ENCODE measurements around the gene FAM168A. TPM values are rescaled to one million over a fixed set of nuclear protein-coding genes. Genes with fewer than 3 reads are reported as not detected.

Gene FAM168A
- polyA plus RNA-seq, 1 donor (not counting 4 experiments of a cell fraction or from before 2014, with no cell fraction given): 11.8 TPM

GRCh38 chr11:73402834-73403185 lies 195.1 kb downstream of the FAM168A start:
- Histone ChIP-seq H3K27ac (ENCODE audit: control insufficient read depth, insufficient read depth, low read length) (no peak overlapping the region), H3K4me2 (ENCODE audit: control insufficient read depth, extremely low read depth, insufficient read depth, low read depth, low read length) (no peak overlapping the region), H3K27me3 (ENCODE audit: control insufficient read depth, extremely low read depth, insufficient read depth, low read length) (no peaks in the 10 kb centered on the region), H3K79me2 (ENCODE audit: control insufficient read depth, insufficient read depth, low read length) (no peaks in the 10 kb centered on the region), H3K4me1 (ENCODE audit: control insufficient read depth, extremely low read depth, insufficient read depth, low read length) (no peaks in the 10 kb centered on the region), H3K9me1 (ENCODE audit: control insufficient read depth, extremely low read depth, insufficient read depth, low read length) (no peaks in the 10 kb centered on the region), H3K36me3 (ENCODE audit: control insufficient read depth in 2 of 2, extremely low read depth in 1 of 2, insufficient read depth in 2 of 2, low read length in 2 of 2) (peaks cover 8 to 18% of the 10 kb centered on the region in 2 experiments), H3K9me3 (ENCODE audit: control insufficient read depth, low read depth, low read length) (no peaks in the 10 kb centered on the region), H2AFZ (ENCODE audit: control insufficient read depth, low read length) (no peak overlapping the region), H3K4me3 (ENCODE audit: control insufficient read depth in 2 of 3, extremely low read depth in 1 of 3, insufficient read depth in 2 of 3, low read depth in 1 of 3, low read length in 3 of 3) (no peak overlapping the region), H3K9ac (ENCODE audit: control insufficient read depth, extremely low read depth, insufficient read depth, low read length) (no peak overlapping the region), H4K20me1 (ENCODE audit: control insufficient read depth, extremely low read depth, insufficient read depth, low read length) (no peaks in the 10 kb centered on the region)
- TF ChIP-seq EZH2 (IDR thresholded peaks at IDR 0.05; ENCODE audit: low read length): no peak
- TF ChIP-seq, protein P1, sequence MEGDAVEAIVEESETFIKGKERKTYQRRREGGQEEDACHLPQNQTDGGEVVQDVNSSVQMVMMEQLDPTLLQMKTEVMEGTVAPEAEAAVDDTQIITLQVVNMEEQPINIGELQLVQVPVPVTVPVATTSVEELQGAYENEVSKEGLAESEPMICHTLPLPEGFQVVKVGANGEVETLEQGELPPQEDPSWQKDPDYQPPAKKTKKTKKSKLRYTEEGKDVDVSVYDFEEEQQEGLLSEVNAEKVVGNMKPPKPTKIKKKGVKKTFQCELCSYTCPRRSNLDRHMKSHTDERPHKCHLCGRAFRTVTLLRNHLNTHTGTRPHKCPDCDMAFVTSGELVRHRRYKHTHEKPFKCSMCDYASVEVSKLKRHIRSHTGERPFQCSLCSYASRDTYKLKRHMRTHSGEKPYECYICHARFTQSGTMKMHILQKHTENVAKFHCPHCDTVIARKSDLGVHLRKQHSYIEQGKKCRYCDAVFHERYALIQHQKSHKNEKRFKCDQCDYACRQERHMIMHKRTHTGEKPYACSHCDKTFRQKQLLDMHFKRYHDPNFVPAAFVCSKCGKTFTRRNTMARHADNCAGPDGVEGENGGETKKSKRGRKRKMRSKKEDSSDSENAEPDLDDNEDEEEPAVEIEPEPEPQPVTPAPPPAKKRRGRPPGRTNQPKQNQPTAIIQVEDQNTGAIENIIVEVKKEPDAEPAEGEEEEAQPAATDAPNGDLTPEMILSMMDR (optimal IDR thresholded peaks at IDR 0.05 in 1 of 3, IDR thresholded peaks at IDR 0.05 in 1 of 3, conservative IDR thresholded peaks at IDR 0.05 in 1 of 3; ENCODE audit: extremely low read depth in 1 of 3, insufficient read depth in 2 of 3, low read length in 3 of 3): peak; percentile 14 to 39 (median 23)
- FAIRE-seq (no peak), DNase-seq (ENCODE audit: low read depth, low spot score) (no peak)
- dilution Hi-C loops (cut with MboI; ENCODE audit: extremely low pct_ligation_motif_present, low sequenced_read_pairs): no loop called here

DNA sequence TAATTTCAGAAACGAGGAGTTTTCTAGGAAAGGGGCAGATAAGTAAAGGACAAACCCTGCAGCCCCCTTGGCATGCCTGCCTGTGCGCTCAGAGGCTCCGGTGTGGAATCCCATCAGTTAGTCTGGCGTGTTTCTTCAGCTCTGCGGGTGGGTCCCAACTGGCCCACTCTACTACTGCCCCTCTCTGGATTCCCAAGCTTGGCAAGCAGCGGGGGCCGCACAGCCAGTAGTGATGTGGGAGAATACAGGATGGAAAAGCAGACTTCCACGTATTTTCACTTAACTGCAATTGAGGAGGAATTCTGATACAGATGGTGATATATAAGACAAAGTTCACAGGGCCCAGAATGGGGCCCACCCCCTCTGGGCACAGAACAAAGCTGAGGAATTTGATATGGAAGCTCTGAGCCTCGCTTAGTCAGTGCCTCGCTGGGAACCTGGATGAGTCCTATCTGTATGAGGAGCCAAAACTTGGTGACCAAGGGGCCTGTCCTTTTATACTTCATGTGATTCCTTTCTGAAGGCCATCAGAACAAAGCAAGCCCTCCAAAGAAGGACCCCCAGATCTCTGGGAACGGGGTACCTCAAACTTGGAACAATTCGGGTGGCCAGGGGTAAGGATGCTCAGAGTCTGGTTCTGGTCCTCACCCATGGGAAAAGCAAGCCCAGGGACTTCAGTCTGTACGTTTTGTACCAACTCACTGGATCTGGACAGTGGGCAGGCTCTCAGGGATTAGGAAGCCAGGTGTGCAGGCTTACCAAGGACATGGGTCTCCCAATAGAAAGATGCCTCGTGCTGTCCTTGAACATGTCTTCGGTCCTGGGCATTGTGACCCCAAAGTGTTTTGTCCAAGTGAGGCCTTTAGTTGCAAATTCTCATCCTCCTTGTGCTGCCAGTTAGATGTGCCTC lies 195.7 kb downstream of the FAM168A start:
- FAIRE-seq: no peak
- H3K9me3 ChIP-seq (ENCODE audit: control insufficient read depth, low read depth, low read length): no peaks in the 10 kb centered on the region
- H3K79me2 ChIP-seq (ENCODE audit: control insufficient read depth, insufficient read depth, low read length): no peaks in the 10 kb centered on the region
- no peak overlapping the region for H3K4me2 ChIP-seq (ENCODE audit: control insufficient read depth, extremely low read depth, insufficient read depth, low read depth, low read length)
- dilution Hi-C loops (cut with MboI; ENCODE audit: extremely low pct_ligation_motif_present, low sequenced_read_pairs): no loop called here
- H4K20me1 ChIP-seq (ENCODE audit: control insufficient read depth, extremely low read depth, insufficient read depth, low read length): no peaks in the 10 kb centered on the region
- H3K4me1 ChIP-seq (ENCODE audit: control insufficient read depth, extremely low read depth, insufficient read depth, low read length): no peaks in the 10 kb centered on the region
- TF ChIP-seq EZH2 (IDR thresholded peaks at IDR 0.05; ENCODE audit: low read length): no peak
- TF ChIP-seq, protein P1 (optimal IDR thresholded peaks at IDR 0.05 in 1 of 3, IDR thresholded peaks at IDR 0.05 in 1 of 3, conservative IDR thresholded peaks at IDR 0.05 in 1 of 3; ENCODE audit: extremely low read depth in 1 of 3, insufficient read depth in 2 of 3, low read length in 3 of 3): no peak
- H3K4me3 ChIP-seq (ENCODE audit: control insufficient read depth in 2 of 3, extremely low read depth in 1 of 3, insufficient read depth in 2 of 3, low read depth in 1 of 3, low read length in 3 of 3): no peak overlapping the region
- no peak overlapping the region for H2AFZ ChIP-seq (ENCODE audit: control insufficient read depth, low read length)
- H3K27ac ChIP-seq (ENCODE audit: control insufficient read depth, insufficient read depth, low read length): no peak overlapping the region
- H3K27me3 ChIP-seq (ENCODE audit: control insufficient read depth, extremely low read depth, insufficient read depth, low read length): no peaks in the 10 kb centered on the region
- H3K9me1 ChIP-seq (ENCODE audit: control insufficient read depth, extremely low read depth, insufficient read depth, low read length): no peaks in the 10 kb centered on the region
- no peak overlapping the region for H3K9ac ChIP-seq (ENCODE audit: control insufficient read depth, extremely low read depth, insufficient read depth, low read length)
- peaks cover 8 to 14% of the 10 kb centered on the region in 2 experiments for H3K36me3 ChIP-seq (ENCODE audit: control insufficient read depth in 2 of 2, extremely low read depth in 1 of 2, insufficient read depth in 2 of 2, low read length in 2 of 2)
- DNase-seq (ENCODE audit: low read depth, low spot score): no peak

Data from keratinocyte (primary cell).